DOHH2 (cell line): ENCODE measurements around the gene BAG2.

Experiments
- CTCF ChIP-seq: fragments of 200-600 bp; sonication (generic); IDR thresholded peaks from one replicate; pipeline ENCODE4 v1.5.1; 2014; ENCODE audit warnings: antibody characterized with exemption, mild to moderate bottlenecking, low read depth, low read length; ENCODE audit not compliant: poor library complexity, severe bottlenecking
- EZH2phosphoT487 ChIP-seq: fragments of 200-600 bp; sonication (generic); IDR thresholded peaks from 2 replicates; pipeline ENCODE4 v1.6.1; 2017; ENCODE audit warnings: borderline replicate concordance, mild to moderate bottlenecking, antibody characterized with exemption, low read length, moderate library complexity, mixed read lengths

- no peak for TF ChIP-seq CTCF
- TF ChIP-seq EZH2phosphoT487, result no peak
These were observed 36.2 kb upstream of the BAG2 start for GRCh38 chr6:57135885-57136284.
